ENCODE measurements around the gene GOSR2. TPM values are rescaled to one million over a fixed set of nuclear protein-coding genes. Genes with fewer than 3 reads are reported as not detected.

GOSR2 gene
- total RNA-seq, 4 donors from 2014 or later = 45.9 to 88.3 (median 51.6) TPM

DNA sequence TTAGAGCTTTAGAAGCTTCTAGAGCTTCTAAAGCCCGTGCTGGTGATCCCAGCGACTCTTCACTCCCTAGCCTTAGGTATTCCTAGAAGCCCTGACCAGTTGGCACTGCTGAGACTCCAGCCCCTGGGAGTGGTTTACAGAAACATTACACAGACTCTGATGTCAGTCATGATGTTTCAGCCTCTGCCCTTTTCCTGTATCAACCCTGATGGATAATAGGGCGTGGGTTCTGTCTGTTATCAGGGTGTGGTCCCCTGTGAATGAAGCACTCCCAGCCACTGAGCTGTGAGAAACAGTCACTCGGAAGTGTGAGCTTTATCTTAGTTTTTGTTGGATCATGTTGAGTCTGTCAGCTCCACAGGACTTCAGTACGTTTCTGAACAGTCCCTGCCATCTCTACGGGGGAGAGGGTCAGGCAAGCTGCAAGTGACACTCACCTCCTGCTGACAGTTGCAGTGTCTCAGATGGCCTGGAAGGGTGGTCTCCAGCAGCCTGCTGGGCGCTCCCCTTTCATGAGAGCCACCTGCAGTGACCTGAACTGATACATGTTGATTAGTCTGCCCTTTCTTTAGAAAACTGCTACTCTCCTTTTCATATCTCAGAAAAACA lies 12.8 kb downstream of the GOSR2 start:
- H3K27ac ChIP-seq = no peak overlapping the region
- intact Hi-C loops (cut with DNase I) = no loop called here
- peaks cover 88 to 95% of the 10 kb centered on the region in 2 donors for H3K36me3 ChIP-seq
- 77% methylated on average over 6 to 7 of the region's 7 CpGs for WGBS, 2 donors
- no peaks in the 10 kb centered on the region for H3K4me1 ChIP-seq
- no peak overlapping the region for H3K4me3 ChIP-seq (replicated peaks in 1 of 3)
- no peak for TF ChIP-seq POLR2A (IDR thresholded peaks at IDR 0.05)
- TF ChIP-seq, protein P1, sequence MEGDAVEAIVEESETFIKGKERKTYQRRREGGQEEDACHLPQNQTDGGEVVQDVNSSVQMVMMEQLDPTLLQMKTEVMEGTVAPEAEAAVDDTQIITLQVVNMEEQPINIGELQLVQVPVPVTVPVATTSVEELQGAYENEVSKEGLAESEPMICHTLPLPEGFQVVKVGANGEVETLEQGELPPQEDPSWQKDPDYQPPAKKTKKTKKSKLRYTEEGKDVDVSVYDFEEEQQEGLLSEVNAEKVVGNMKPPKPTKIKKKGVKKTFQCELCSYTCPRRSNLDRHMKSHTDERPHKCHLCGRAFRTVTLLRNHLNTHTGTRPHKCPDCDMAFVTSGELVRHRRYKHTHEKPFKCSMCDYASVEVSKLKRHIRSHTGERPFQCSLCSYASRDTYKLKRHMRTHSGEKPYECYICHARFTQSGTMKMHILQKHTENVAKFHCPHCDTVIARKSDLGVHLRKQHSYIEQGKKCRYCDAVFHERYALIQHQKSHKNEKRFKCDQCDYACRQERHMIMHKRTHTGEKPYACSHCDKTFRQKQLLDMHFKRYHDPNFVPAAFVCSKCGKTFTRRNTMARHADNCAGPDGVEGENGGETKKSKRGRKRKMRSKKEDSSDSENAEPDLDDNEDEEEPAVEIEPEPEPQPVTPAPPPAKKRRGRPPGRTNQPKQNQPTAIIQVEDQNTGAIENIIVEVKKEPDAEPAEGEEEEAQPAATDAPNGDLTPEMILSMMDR (IDR thresholded peaks at IDR 0.05) = no peak
- no peaks in the 10 kb centered on the region for H3K9me3 ChIP-seq
- no peak for DNase-seq
- H3K27me3 ChIP-seq = no peaks in the 10 kb centered on the region

DNA sequence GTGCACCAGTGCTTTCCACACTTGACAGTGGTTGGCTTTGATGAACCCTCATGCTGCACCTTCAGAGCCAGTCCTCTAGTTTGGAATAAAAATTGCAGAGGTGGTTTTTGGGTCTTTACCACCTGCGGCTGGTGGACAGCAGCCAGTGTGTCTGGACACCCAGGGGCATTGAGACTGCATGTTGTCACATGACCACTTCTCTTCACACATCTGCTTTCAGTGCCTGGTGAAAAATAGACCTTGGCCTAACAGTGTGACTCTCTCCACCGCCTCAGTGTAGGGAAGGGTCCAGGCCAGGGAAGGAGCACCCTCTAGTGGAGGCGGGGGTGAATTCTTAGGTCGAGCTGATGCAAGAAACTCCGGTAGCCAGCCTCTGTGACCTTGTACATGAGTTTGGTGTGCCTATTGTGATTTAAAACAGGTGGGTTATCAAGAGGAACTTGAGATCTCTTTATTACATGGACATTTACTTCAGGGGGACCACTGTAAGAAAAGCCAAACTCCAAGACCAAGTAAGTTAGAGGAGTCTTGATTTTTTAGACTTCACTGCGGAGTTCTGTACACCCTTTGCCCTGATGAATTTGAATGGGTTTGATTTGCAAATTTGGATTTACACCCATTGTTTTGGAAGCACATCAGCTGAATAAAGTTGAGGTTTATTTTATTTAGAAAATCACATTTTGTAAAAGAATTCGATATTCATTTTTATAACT lies 17.9 kb downstream of the GOSR2 start:
- intact Hi-C loops (cut with DNase I) = loop anchor here (5.0 kb wide), 1 partner anchor 56 kb away; no protein-coding TSS in a partner anchor
- Histone ChIP-seq H3K27ac (no peak overlapping the region), H3K36me3 (peaks cover 40 to 44% of the 10 kb centered on the region in 2 donors), H3K4me3 (replicated peaks in 1 of 3) (no peak overlapping the region), H3K27me3 (no peaks in the 10 kb centered on the region), H3K4me1 (peaks cover 6 to 10% of the 10 kb centered on the region in 2 donors), H3K9me3 (no peaks in the 10 kb centered on the region)
- TF ChIP-seq, protein P1 (IDR thresholded peaks at IDR 0.05) = peak; percentile 35 to 76 (median 58)
- TF ChIP-seq POLR2A (IDR thresholded peaks at IDR 0.05) = no peak
- peak; percentile 65 to 66 for DNase-seq
- 43 to 51% methylated on average over 7 of the region's 7 CpGs for WGBS, 2 donors

DNA sequence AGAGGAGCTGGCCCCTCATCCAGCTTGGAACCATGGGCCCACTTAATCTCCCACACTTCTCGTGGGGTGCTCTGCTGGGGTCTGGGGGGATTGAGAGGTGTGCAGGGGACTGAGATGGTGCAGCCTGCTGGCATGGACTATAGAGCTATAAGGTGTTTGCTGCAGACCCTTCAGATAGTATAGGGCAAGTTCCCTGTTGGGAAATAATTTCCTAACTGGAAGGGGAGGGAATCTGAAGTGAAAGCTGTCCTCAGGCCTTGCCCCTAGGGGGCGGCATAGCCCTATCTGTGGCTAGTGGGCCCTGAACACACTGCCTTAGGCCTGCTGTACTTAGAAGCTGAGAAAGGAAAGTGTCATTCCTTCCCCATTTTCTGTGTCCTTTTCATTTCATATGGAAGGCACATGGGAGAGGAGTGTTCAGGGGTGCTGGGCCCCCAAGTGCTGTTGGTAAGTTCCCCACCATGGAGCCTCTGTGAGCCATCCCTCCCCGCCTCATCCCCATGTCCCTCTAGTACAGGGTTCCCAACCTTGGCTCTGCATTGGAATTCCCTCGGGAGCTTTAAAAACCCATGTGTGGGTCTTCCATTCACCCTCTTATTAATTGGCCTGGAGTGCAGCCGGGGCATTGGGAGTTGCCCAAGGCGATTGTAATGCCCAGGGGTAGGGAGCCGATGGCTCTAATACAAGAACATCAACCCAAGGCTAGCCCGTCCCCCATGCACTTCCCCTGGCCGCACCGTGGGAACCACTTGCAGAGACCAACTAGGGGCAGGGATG lies 19.7 kb downstream of the GOSR2 start:
- intact Hi-C loops (cut with DNase I) = loop anchor here (5.0 kb wide), 1 partner anchor 55 kb away; no protein-coding TSS in a partner anchor
- Histone ChIP-seq H3K4me1 (peaks cover 6 to 10% of the 10 kb centered on the region in 2 donors), H3K36me3 (peaks cover 25 to 27% of the 10 kb centered on the region in 2 donors), H3K27ac (no peak overlapping the region), H3K4me3 (replicated peaks in 1 of 3) (no peak overlapping the region), H3K27me3 (no peaks in the 10 kb centered on the region), H3K9me3 (no peaks in the 10 kb centered on the region)
- no peak for TF ChIP-seq POLR2A (IDR thresholded peaks at IDR 0.05)
- TF ChIP-seq, protein P1 (IDR thresholded peaks at IDR 0.05) = peak; percentile 44 to 67 (median 51)
- WGBS, 2 donors = 59 to 72% methylated on average over 9 to 10 of the region's 10 CpGs
- peak; percentile 49 to 69 for DNase-seq

DNA sequence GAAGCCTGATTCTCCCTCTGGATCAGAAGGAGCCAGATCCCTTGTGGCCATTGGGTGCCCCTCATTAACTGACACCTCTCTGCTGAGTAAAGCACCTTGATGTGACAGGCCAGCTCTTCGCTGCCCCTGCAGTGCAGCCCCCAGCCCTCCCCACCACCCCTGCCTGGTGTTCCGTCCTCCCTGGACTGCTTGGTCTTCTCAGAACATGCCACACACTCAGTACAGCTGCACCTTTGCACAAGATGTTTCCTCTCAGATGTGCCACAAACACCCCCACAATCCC lies 20.2 kb downstream of the GOSR2 start:
- DNase-seq = no peak
- no peak overlapping the region for H3K27ac ChIP-seq
- TF ChIP-seq POLR2A (IDR thresholded peaks at IDR 0.05) = no peak
- TF ChIP-seq, protein P1 (IDR thresholded peaks at IDR 0.05) = no peak

More for the DNA sequence above, 20.2 kb downstream of the GOSR2 start:
- Histone ChIP-seq H3K36me3 (peaks cover 20 to 22% of the 10 kb centered on the region in 2 donors), H3K9me3 (no peaks in the 10 kb centered on the region), H3K4me1 (peaks cover 6 to 10% of the 10 kb centered on the region in 2 donors), H3K4me3 (replicated peaks in 1 of 3) (no peak overlapping the region), H3K27me3 (no peaks in the 10 kb centered on the region)
- intact Hi-C loops (cut with DNase I) = loop anchor here (5.0 kb wide), 1 partner anchor 54 kb away; no protein-coding TSS in a partner anchor
- WGBS, 2 donors = 70 to 100% methylated on average over 1 to 2 of the region's 2 CpGs
